Naive B cell (primary cell): ENCODE measurements around the gene NLRP5. TPM values are rescaled to one million over a fixed set of nuclear protein-coding genes. Genes with fewer than 3 reads are reported as not detected.

Source experiments
- ATAC-seq, 2 donors: fragments of 150-1000 bp; cut with Tn5 transposase; 2 replicates each; pipeline ENCODE4 v1.10.0; 2021; ENCODE audit warnings: low read depth in 2 of 2, mild to moderate bottlenecking in 2 of 2, moderate library complexity in 2 of 2
- DNase-seq: peaks from one replicate; pipeline ENCODE4 v3.0.0; 2022
- H3K27ac Mint-ChIP-seq, 6 donors: one replicate each; pipeline ENCODE4 v1.8.0; 2020 to 2022; ENCODE audit warnings: mild to moderate bottlenecking in 6 of 6, mixed read lengths in 6 of 6, moderate library complexity in 5 of 6, inconsistent platforms in 2 of 6
- H3K27me3 Mint-ChIP-seq, 3 donors: one replicate each; pipeline ENCODE4 v1.8.0; 2021 to 2022; ENCODE audit warnings: mixed read lengths in 3 of 3, mild to moderate bottlenecking in 1 of 3
- H3K36me3 Mint-ChIP-seq, 2 donors: one replicate each; pipeline ENCODE4 v1.8.0; 2020 to 2022; ENCODE audit warnings: mixed read lengths in 2 of 2, inconsistent platforms in 1 of 2, mild to moderate bottlenecking in 1 of 2
- H3K4me1 Mint-ChIP-seq, 3 donors: one replicate each; pipeline ENCODE4 v1.8.0; 2020 to 2022; ENCODE audit warnings: mixed read lengths in 3 of 3, inconsistent platforms in 1 of 3, mild to moderate bottlenecking in 1 of 3, moderate library complexity in 1 of 3
- H3K4me3 Mint-ChIP-seq, 8 donors: one replicate each; pipeline ENCODE4 v1.8.0; 2020 to 2022; ENCODE audit warnings: mild to moderate bottlenecking in 8 of 8, mixed read lengths in 8 of 8, moderate library complexity in 8 of 8, inconsistent platforms in 2 of 8
- H3K9me3 Mint-ChIP-seq, 7 donors: one replicate each; pipeline ENCODE4 v1.8.0; 2020 to 2022; ENCODE audit warnings: mixed read lengths in 7 of 7, mild to moderate bottlenecking in 5 of 7, inconsistent platforms in 2 of 7, moderate library complexity in 1 of 7
- polyA plus RNA-seq, 6 donors: library from polyadenylated mRNA; unstranded; fragments of 300-500 nt; fragmentation: Illumina TruSeq; gene quantifications; one replicate each; pipeline ENCODE4 v1.2.3, GENCODE V29; 2021; ENCODE audit warnings: low read depth in 6 of 6

The NLRP5 gene
- polyA plus RNA-seq, 6 donors from 2014 or later, result not detected

- peaks cover 0 to 5% of the 10 kb centered on the region in 2 donors for H3K36me3 Mint-ChIP-seq
- H3K27me3 Mint-ChIP-seq, result no peaks in the 10 kb centered on the region
- no peaks in the 10 kb centered on the region for H3K9me3 Mint-ChIP-seq
- peaks cover 43 to 71% (median 63%) of the 10 kb centered on the region in 3 donors for H3K4me1 Mint-ChIP-seq
- DNase-seq (no peak), ATAC-seq (no peak)
- H3K27ac Mint-ChIP-seq, result peak overlapping the region; percentile 72 to 96 (median 94)
- peak overlapping the region in 4 of 8 donors; percentile 52 to 79 (median 66) for H3K4me3 Mint-ChIP-seq
These were observed 119.8 kb downstream of the NLRP5 start for GRCh38 chr19:56106397-56106849.

- Mint-ChIP-seq H3K4me1 (peaks cover 47 to 73% (median 68%) of the 10 kb centered on the region in 3 donors), H3K27ac (peak overlapping the region; percentile 76 to 96 (median 88)), H3K36me3 (no peaks in the 10 kb centered on the region), H3K27me3 (no peaks in the 10 kb centered on the region), H3K9me3 (no peaks in the 10 kb centered on the region), H3K4me3 (peak overlapping the region in 5 of 8 donors; percentile 47 to 89 (median 62))
- no peak for ATAC-seq
- no peak for DNase-seq
These were observed 120.4 kb downstream of the NLRP5 start for GRCh38 chr19:56106993-56107392.

DNA sequence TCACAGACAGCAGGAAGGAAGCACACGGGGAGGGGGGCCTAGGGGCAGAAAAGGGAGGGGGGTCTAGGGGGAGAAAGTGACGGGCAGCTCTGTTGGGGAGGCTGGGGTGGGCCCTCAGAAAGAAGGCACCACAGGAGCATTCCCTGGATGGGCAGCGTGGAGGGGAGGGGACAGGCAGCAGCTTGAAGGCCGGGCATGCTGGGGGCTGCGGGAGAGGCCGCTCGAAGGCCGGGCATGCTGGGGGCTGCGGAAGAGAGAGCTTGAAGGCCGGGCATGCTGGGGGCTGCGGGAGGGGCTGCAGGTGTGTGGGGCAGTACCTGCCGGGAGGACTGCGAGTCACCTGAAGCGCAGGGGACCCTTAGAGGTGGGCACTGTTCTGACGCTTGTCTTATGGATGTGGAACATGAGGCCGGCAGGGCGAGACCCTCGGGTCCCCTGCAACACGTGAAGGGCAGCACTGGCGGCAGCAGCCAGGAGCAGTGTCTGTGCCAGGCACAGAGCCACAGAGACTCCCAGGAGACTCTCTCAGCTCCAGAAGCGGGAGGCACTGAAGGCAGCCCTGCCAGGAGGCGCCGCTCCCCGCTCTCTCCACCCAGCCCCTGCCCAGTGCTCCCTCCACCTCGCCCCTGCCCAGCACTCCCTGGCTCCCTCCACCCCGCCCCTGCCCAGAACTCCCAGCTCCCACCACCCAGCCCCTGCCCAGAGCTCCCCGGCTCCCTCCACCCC, 121.2 kb downstream of the NLRP5 start:
- peaks cover 52 to 81% (median 76%) of the 10 kb centered on the region in 3 donors for H3K4me1 Mint-ChIP-seq
- H3K36me3 Mint-ChIP-seq, result no peaks in the 10 kb centered on the region
- DNase-seq (no peak), ATAC-seq (no peak)
- H3K27me3 Mint-ChIP-seq, result no peaks in the 10 kb centered on the region
- peak overlapping the region in 5 of 6 donors; percentile 47 to 96 (median 81) for H3K27ac Mint-ChIP-seq
- no peaks in the 10 kb centered on the region for H3K9me3 Mint-ChIP-seq
- H3K4me3 Mint-ChIP-seq, result peak overlapping the region in 4 of 8 donors; percentile 1 to 52 (median 38)

DNA sequence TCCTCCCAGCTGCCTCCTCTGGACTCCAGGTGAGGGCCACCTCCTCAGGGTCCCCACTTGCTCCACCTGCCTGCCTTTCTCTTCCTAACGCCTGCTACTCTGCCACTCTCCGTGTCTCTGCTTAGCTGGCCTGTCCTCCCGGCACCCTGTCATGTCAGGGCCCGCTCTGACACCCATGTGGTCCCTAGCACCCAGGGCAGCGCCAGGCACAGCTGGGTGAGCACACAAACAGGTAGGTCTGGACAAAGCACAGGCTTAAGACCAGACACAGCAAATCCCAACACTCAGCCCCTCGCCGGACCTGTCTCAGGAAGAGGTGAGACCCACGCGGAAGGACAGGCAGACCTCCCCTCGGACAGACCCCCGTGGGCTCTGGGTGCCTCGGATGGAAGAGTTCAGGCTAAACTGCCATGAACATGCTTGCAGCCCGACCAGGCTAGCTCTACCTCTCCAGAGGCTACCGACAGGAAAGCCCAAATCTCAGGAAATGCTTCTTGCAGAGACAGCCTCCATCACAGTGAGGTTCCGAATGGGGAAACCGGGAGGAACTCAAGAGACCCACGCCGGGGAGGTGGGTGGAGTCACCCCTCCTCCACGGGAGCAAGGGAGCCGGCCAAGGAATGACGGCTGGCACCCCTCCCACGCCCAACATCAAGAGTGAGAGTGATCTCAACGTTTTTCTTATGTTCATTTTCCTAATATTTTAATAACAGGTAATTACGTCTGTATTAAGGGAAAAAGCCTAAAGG, 122.0 kb downstream of the NLRP5 start:
- DNase-seq (no peak), ATAC-seq (no peak)
- peak overlapping the region in 5 of 6 donors; percentile 72 to 96 (median 95) for H3K27ac Mint-ChIP-seq
- no peaks in the 10 kb centered on the region for H3K27me3 Mint-ChIP-seq
- peaks cover 60 to 90% (median 85%) of the 10 kb centered on the region in 3 donors for H3K4me1 Mint-ChIP-seq
- H3K36me3 Mint-ChIP-seq, result no peaks in the 10 kb centered on the region
- peak overlapping the region in 7 of 8 donors; percentile 20 to 80 (median 55) for H3K4me3 Mint-ChIP-seq
- H3K9me3 Mint-ChIP-seq, result no peaks in the 10 kb centered on the region

DNA sequence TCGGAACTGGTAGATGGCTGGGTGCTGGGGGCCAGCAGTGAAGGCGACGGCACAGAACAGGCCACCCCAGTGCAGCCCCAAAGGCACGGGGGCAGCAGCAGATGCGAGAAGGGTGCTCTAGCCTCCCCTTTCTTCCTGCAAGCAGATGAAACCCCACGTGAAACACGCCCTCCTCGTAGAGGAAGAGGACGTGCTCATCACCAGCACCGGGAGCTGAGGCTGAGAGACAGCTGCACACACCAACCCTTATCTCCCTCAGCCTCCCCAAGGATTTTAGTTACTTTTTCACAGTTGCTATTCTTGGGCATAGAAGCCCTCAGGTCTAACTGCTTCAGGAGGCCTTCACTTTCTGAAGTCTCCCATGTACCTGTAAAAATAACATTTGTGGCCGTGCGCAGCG, 122.7 kb downstream of the NLRP5 start:
- H3K4me1 Mint-ChIP-seq, result peaks cover 65 to 95% (median 91%) of the 10 kb centered on the region in 3 donors
- DNase-seq, result peak; percentile 29
- H3K27ac Mint-ChIP-seq, result peak overlapping the region in 5 of 6 donors; percentile 30 to 95 (median 72)
- no peaks in the 10 kb centered on the region for H3K36me3 Mint-ChIP-seq
- no peak for ATAC-seq
- H3K4me3 Mint-ChIP-seq, result peak overlapping the region; percentile 20 to 80 (median 58)
- H3K9me3 Mint-ChIP-seq, result no peaks in the 10 kb centered on the region
- H3K27me3 Mint-ChIP-seq, result no peaks in the 10 kb centered on the region

DNA sequence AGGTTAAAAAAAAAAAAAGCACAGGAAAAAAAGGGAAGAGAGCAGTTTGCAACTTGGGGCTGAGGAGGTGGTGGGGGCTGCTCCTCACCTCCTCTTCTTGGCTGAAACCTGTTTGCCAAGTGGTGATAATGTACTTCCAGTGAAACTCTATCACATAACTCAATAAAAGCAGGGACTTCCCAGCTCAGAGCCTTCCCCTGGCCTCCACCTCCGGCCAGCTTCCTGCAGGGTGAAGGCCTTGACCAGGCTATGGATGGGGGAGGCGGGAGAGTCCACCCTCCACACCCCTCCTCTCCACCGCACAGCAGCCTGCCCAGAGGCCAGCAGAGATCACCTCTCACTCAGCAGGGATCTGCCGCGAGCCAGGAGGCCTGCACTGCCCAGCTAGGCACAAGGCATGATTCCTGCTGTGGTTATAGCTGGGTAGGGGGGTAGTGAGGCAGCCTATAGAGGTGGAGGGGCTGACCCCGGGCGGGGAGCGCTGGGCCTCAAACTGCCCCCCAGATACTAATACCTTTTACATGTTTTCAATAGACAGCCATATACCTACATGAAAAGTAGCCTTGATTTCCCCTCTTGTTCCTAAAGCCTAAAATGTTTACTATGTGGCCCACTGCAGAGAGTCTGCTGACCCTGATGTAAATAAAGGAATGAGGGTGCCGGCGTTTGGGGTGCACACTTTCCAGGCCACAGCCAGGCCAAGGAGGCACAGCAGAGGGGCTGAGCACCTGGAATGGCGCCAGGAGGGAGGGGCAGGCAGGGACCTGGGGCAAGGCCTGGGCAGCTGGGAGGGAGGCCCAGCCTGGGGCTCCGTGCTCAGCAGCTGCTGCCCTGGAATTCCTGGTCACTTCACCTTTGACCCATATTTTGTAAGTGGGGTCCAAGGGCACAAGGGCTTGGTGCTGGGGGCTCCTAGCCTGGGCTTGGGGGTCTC, 124.2 kb downstream of the NLRP5 start:
- peaks cover 66 to 96% (median 91%) of the 10 kb centered on the region in 3 donors for H3K4me1 Mint-ChIP-seq
- H3K4me3 Mint-ChIP-seq, result peak overlapping the region; percentile 36 to 90 (median 87)
- H3K27me3 Mint-ChIP-seq, result no peaks in the 10 kb centered on the region
- no peak for ATAC-seq
- no peak for DNase-seq
- H3K9me3 Mint-ChIP-seq, result no peaks in the 10 kb centered on the region
- no peaks in the 10 kb centered on the region for H3K36me3 Mint-ChIP-seq
- peak overlapping the region in 5 of 6 donors; percentile 57 to 98 (median 96) for H3K27ac Mint-ChIP-seq

Other genes starting within 250 kb of the NLRP5 start
- not detected for gene NLRP9, start 248.4 kb upstream of the NLRP5 start, polyA plus RNA-seq
- not detected for gene RFPL4A, start 227.7 kb upstream of the NLRP5 start, polyA plus RNA-seq
- not detected for gene RFPL4AL1, start 217.7 kb upstream of the NLRP5 start, polyA plus RNA-seq
- under 1 TPM in 2 of 6 donors, not detected in 4; 0.08 to 0.16 TPM for gene NLRP11, start 154.8 kb upstream of the NLRP5 start, polyA plus RNA-seq
- 1 to 10 TPM in 1 of 6 donors, under 1 TPM in 4, not detected in 1; 0.41 to 1.2 (median 0.76) TPM for gene NLRP4, start 150.2 kb upstream of the NLRP5 start, polyA plus RNA-seq
- not detected for gene NLRP13, start 54.4 kb upstream of the NLRP5 start, polyA plus RNA-seq
- gene NLRP8, start 38.9 kb upstream of the NLRP5 start, polyA plus RNA-seq, result not detected
- 1 to 10 TPM; 1.4 to 4.7 (median 2.5) TPM for gene ZNF787, start 134.5 kb downstream of the NLRP5 start, polyA plus RNA-seq
- gene ZNF444, start 154.5 kb downstream of the NLRP5 start, polyA plus RNA-seq, result 10 to 100 TPM in 5 of 6 donors, 1 to 10 TPM in 1; 9.7 to 24.6 (median 13.1) TPM
- not detected for gene GALP, start 189.2 kb downstream of the NLRP5 start, polyA plus RNA-seq
- not detected for gene ZSCAN5B, start 211.0 kb downstream of the NLRP5 start, polyA plus RNA-seq
- under 1 TPM in 1 of 6 donors, not detected in 5; 0.15 TPM for gene ZSCAN5C, start 215.5 kb downstream of the NLRP5 start, polyA plus RNA-seq